IMR-90 (cell line): ENCODE measurements around the gene DCUN1D2. TPM values are rescaled to one million over a fixed set of nuclear protein-coding genes. Genes with fewer than 3 reads are reported as not detected.

Experiments used
- ATAC-seq: fragments of 200-7000 bp; cut with Tn5 transposase; 2 replicates; pipeline ENCODE4 v1.9.1; 2020; ENCODE audit warnings: low read depth, mild to moderate bottlenecking, moderate library complexity
- BruUV-seq: library from RNA; stranded (reverse); fragments of 400-500 nt; replicated peaks from 2 replicates; lab custom pipeline; 2021; lab: Mats Ljungman, UMichigan
- CTCF ChIA-PET: fragments of 300-600 bp; formaldehyde crosslinking; extraction: SDS; loops from one replicate; lab custom pipeline; 2021; ENCODE audit warnings: antibody characterized with exemption; lab: Yijun Ruan, JAX
- POLR2A ChIA-PET: fragments of 300-600 bp; sonication (Branson Sonifier 250); formaldehyde crosslinking; loops from one replicate; lab custom pipeline; 2022; ENCODE audit warnings: antibody characterized with exemption; ENCODE audit not compliant: unreplicated experiment; lab: Charles Lee
- DNase-seq: peaks from one replicate; pipeline ENCODE4 v3.0.0; 2013
- H2AFZ ChIP-seq: replicated peaks from 2 replicates; pipeline ENCODE3; 2013; ENCODE audit warnings: low read length, mild to moderate bottlenecking; ENCODE audit not compliant: poor library complexity
- H2AK5ac ChIP-seq: 2 replicates; pipeline ENCODE4 v1.6.1; 2013; ENCODE audit warnings: low read depth, low read length, inconsistent platforms
- H2AK9ac ChIP-seq: replicated peaks from 2 replicates; pipeline ENCODE3; 2013; ENCODE audit warnings: mild to moderate bottlenecking, low read depth, low read length, moderate library complexity; ENCODE audit not compliant: poor library complexity
- H2BK120ac ChIP-seq: 2 replicates; pipeline ENCODE4 v1.6.1; 2013; ENCODE audit warnings: low read depth, low read length, inconsistent platforms
- H2BK15ac ChIP-seq: 3 replicates; pipeline ENCODE4 v1.6.1; 2013; ENCODE audit warnings: low read depth, low read length, inconsistent platforms
- H2BK20ac ChIP-seq: 2 replicates; pipeline ENCODE4 v1.6.1; 2013; ENCODE audit warnings: low read depth, mild to moderate bottlenecking, inconsistent platforms, low read length, moderate library complexity
- H2BK5ac ChIP-seq: 2 replicates; pipeline ENCODE4 v1.6.1; 2013; ENCODE audit warnings: mild to moderate bottlenecking, low read depth, low read length, inconsistent platforms; ENCODE audit not compliant: poor library complexity, severe bottlenecking
- H3K14ac ChIP-seq: replicated peaks from 2 replicates; pipeline ENCODE4 v1.6.1; 2013; ENCODE audit warnings: low read depth, low read length, inconsistent platforms
- H3K18ac ChIP-seq: 2 replicates; pipeline ENCODE4 v1.6.1; 2013; ENCODE audit warnings: low read depth, low read length, control low read depth
- H3K23ac ChIP-seq: 2 replicates; pipeline ENCODE4 v1.6.1; 2013; ENCODE audit warnings: low read depth, low read length, inconsistent platforms
- H3K27ac ChIP-seq: 2 replicates; pipeline ENCODE4 v1.5.1; 2013; ENCODE audit warnings: mild to moderate bottlenecking, control low read depth, low read length; ENCODE audit not compliant: insufficient read depth
- H3K27me3 ChIP-seq: 2 replicates; pipeline ENCODE4 v1.6.1; 2013; ENCODE audit warnings: low read length; ENCODE audit not compliant: control insufficient read depth, insufficient read depth
- H3K36me3 ChIP-seq: 2 replicates; pipeline ENCODE4 v1.6.1; 2013; ENCODE audit warnings: low read length, mixed read lengths; ENCODE audit not compliant: control insufficient read depth, insufficient read depth
- H3K4ac ChIP-seq: 2 replicates; pipeline ENCODE4 v1.6.1; 2013; ENCODE audit warnings: low read depth, low read length, inconsistent platforms
- H3K4me1 ChIP-seq: 2 replicates; pipeline ENCODE4 v1.6.1; 2013; ENCODE audit warnings: low read length, mixed read lengths; ENCODE audit not compliant: control insufficient read depth, insufficient read depth
- H3K4me2 ChIP-seq: 2 replicates; pipeline ENCODE4 v1.6.1; 2013; ENCODE audit warnings: low read depth, mild to moderate bottlenecking, control low read depth, low read length, moderate library complexity
- H3K4me3 ChIP-seq: 2 replicates; pipeline ENCODE4 v1.5.1; 2013; ENCODE audit warnings: low read depth, mild to moderate bottlenecking, control low read depth, low read length, moderate library complexity; ENCODE audit not compliant: insufficient read depth
- H3K56ac ChIP-seq: 2 replicates; pipeline ENCODE4 v1.6.1; 2013; ENCODE audit warnings: low read length, inconsistent platforms; ENCODE audit not compliant: insufficient read depth; ENCODE audit errors: extremely low read depth
- H3K79me1 ChIP-seq, 2 experiments: 2 replicates each; pipeline ENCODE4 v1.6.1; 2013; ENCODE audit warnings: low read length in 2 of 2, inconsistent platforms in 1 of 2, low read depth in 1 of 2
- H3K9ac ChIP-seq: 2 replicates; pipeline ENCODE4 v1.6.1; 2013; ENCODE audit warnings: low read depth, low read length, control low read depth
- H3K9me1 ChIP-seq: 2 replicates; pipeline ENCODE4 v1.6.1; 2013; ENCODE audit warnings: low read length, inconsistent platforms; ENCODE audit not compliant: insufficient read depth
- H3K9me3 ChIP-seq: 2 replicates; pipeline ENCODE4 v1.6.1; 2013; ENCODE audit warnings: low read length; ENCODE audit not compliant: control insufficient read depth, insufficient read depth
- H4K20me1 ChIP-seq: 2 replicates; pipeline ENCODE4 v1.6.1; 2013; ENCODE audit warnings: low read length, inconsistent platforms; ENCODE audit not compliant: insufficient read depth
- H4K5ac ChIP-seq: 2 replicates; pipeline ENCODE4 v1.6.1; 2013; ENCODE audit warnings: mild to moderate bottlenecking, low read depth, low read length, control low read depth
- H4K8ac ChIP-seq, 2 experiments: 2 replicates each; pipeline ENCODE4 v1.6.1; 2013; ENCODE audit warnings: low read depth in 2 of 2, low read length in 2 of 2, control low read depth in 1 of 2, inconsistent platforms in 1 of 2
- H4K91ac ChIP-seq: 2 replicates; pipeline ENCODE4 v1.6.1; 2013; ENCODE audit warnings: low read depth, low read length, inconsistent platforms; ENCODE audit not compliant: insufficient read depth
- BHLHE40 ChIP-seq: fragments of 150-350 bp; IDR thresholded peaks from 2 replicates; pipeline ENCODE4 v1.6.1; 2016; ENCODE audit warnings: mild to moderate bottlenecking, low read depth, low read length
- CEBPB ChIP-seq: IDR thresholded peaks from 2 replicates; pipeline ENCODE4 v1.6.1; 2012; ENCODE audit warnings: low read depth, low read length, improper control_type of control experiment
- CHD1 ChIP-seq: IDR thresholded peaks from 2 replicates; pipeline ENCODE4 v1.6.1; 2012; ENCODE audit warnings: low read depth, low read length, improper control_type of control experiment
- CTCF ChIP-seq: conservative IDR thresholded peaks from 2 replicates; pipeline ENCODE4 v1.5.1; 2012; ENCODE audit warnings: mild to moderate bottlenecking, low read depth, low read length, improper control_type of control experiment
- ELK1 ChIP-seq: fragments of 150-350 bp; IDR thresholded peaks from 2 replicates; pipeline ENCODE4 v1.6.1; 2016; ENCODE audit warnings: low read depth, mild to moderate bottlenecking, low read length, moderate library complexity, borderline replicate concordance
- FOS ChIP-seq: fragments of 150-350 bp; IDR thresholded peaks from 2 replicates; pipeline ENCODE4 v1.6.1; 2016; ENCODE audit warnings: low read depth, low read length
- MAFK ChIP-seq: IDR thresholded peaks from 2 replicates; pipeline ENCODE4 v1.6.1; 2012; ENCODE audit warnings: low read depth, low read length, improper control_type of control experiment
- MAZ ChIP-seq: IDR thresholded peaks from 2 replicates; pipeline ENCODE4 v1.6.1; 2012; ENCODE audit warnings: low read depth, mild to moderate bottlenecking, low read length, improper control_type of control experiment, moderate library complexity, borderline replicate concordance
- MXI1 ChIP-seq: IDR thresholded peaks from 2 replicates; pipeline ENCODE4 v1.6.1; 2012; ENCODE audit warnings: low read depth, mild to moderate bottlenecking, low read length, moderate library complexity, borderline replicate concordance
- NFE2L2 ChIP-seq: fragments of 150-350 bp; IDR thresholded peaks from 2 replicates; pipeline ENCODE4 v1.6.1; 2016; ENCODE audit warnings: low read depth, mild to moderate bottlenecking, low read length
- RAD21 ChIP-seq: IDR thresholded peaks from 2 replicates; pipeline ENCODE4 v1.6.1; 2012; ENCODE audit warnings: low read length, improper control_type of control experiment
- RCOR1 ChIP-seq: IDR thresholded peaks from 2 replicates; pipeline ENCODE4 v1.6.1; 2012; ENCODE audit warnings: mild to moderate bottlenecking, low read length, improper control_type of control experiment; ENCODE audit not compliant: insufficient replicate concordance
- RFX5 ChIP-seq: IDR thresholded peaks from 2 replicates; pipeline ENCODE4 v1.8.0; 2012; ENCODE audit warnings: low read depth, mild to moderate bottlenecking, low read length, moderate library complexity
- SMC3 ChIP-seq: fragments of 150-350 bp; IDR thresholded peaks from 2 replicates; pipeline ENCODE4 v1.6.1; 2016; ENCODE audit warnings: low read depth, mild to moderate bottlenecking, antibody characterized with exemption, low read length, moderate library complexity
- USF2 ChIP-seq: fragments of 150-350 bp; IDR thresholded peaks from 2 replicates; pipeline ENCODE4 v1.6.1; 2017; ENCODE audit warnings: mild to moderate bottlenecking, antibody characterized with exemption, low read length, low read depth
- WGBS, 2 experiments: methylation state at CpG; one replicate each; pipeline versions ENCODE4 v1.1.5 to v1.1.7; 2013; ENCODE audit warnings: missing lambda C conversion rate in 2 of 2; ENCODE audit not compliant: insufficient read length in 1 of 2; ENCODE audit errors: extremely low coverage in 2 of 2; 5-methylcytosine and 5-hydroxymethylcytosine counted together
- dilution Hi-C: fragments of 300-500 bp; cut with HindIII; formaldehyde crosslinking; loops from one replicate; pipeline ENCODE4 v1.14.3; 2018; ENCODE audit warnings: low sequenced_read_pairs; ENCODE audit not compliant: unreplicated experiment
- in situ Hi-C: fragments of 300-500 bp; cut with MboI; formaldehyde crosslinking; loops from 3 replicates; pipeline ENCODE4 v1.14.3; 2019; ENCODE audit warnings: low sequenced_read_pairs, inconsistent platforms, mixed read lengths
- intact Hi-C: fragments of 100-400 bp; cut with micrococcal nuclease; formaldehyde crosslinking; loops from 2 replicates; pipeline ENCODE4 v1.10.0; 2022
- polyA plus RNA-seq, 3 experiments: library from polyadenylated mRNA; depleted of rRNA; stranded (reverse); fragments of >200 nt; gene quantifications; 2 replicates each; pipeline ENCODE4 v1.2.3, GENCODE V29; 2012; ENCODE audit warnings: low replicate concordance in 1 of 3
- total RNA-seq: library from RNA; depleted of rRNA; stranded (reverse); fragments of >200 nt; gene quantifications from 2 replicates; pipeline ENCODE4 v1.2.3, GENCODE V29; 2012

DCUN1D2 gene
- total and polyA plus RNA-seq, 2 of the 4 experiments (the other 2 are of a cell fraction), result 8.1 to 11.5 TPM

- ATAC-seq (no peak), DNase-seq (no peak)
- Histone ChIP-seq H2BK15ac (no peak overlapping the region), H3K4ac (no peak overlapping the region), H3K36me3 (peaks cover 19% of the 10 kb centered on the region), H3K4me2 (no peak overlapping the region), H4K91ac (no peak overlapping the region), H2BK120ac (no peak overlapping the region), H3K79me1 (peaks cover 20 to 52% of the 10 kb centered on the region in 2 experiments), H2BK5ac (no peak overlapping the region), H2AFZ (no peak overlapping the region), H3K4me1 (no peaks in the 10 kb centered on the region), H3K9me1 (0 out of 2 replicates have a peak, but pooled peaks cover 2% of the 10 kb centered on the region), H3K27ac (no peak overlapping the region), H2AK5ac (no peak overlapping the region), H3K27me3 (no peaks in the 10 kb centered on the region), H4K8ac (no peak overlapping the region), H3K9ac (no peak overlapping the region), H3K56ac (no peak overlapping the region), H3K14ac (no peak overlapping the region), H3K23ac (no peak overlapping the region), H3K4me3 (no peak overlapping the region), H2BK20ac (no peak overlapping the region), H4K5ac (no peak overlapping the region), H4K20me1 (no peaks in the 10 kb centered on the region; the same call in none of the 2 replicates), H3K18ac (no peak overlapping the region), H3K9me3 (no peaks in the 10 kb centered on the region), H2AK9ac (no peak overlapping the region)
- CTCF ChIA-PET, result no interaction called here
- dilution Hi-C loops (no loop called here), in situ Hi-C loops (no loop called here), intact Hi-C loops (no loop called here)
- 81% methylated on average over 5 of the region's 22 CpGs; no CpG with 5 or more reads in 1 of the 2 experiments for WGBS, 2 experiments
- POLR2A ChIA-PET, result no interaction called here
- TF ChIP-seq USF2 (no peak), CEBPB (no peak), MXI1 (no peak), NFE2L2 (no peak), CTCF (no peak), MAFK (no peak), ELK1 (no peak), SMC3 (no peak), RAD21 (no peak), MAZ (no peak), FOS (no peak), CHD1 (no peak), RCOR1 (no peak), RFX5 (no peak), BHLHE40 (no peak)
- BruUV-seq, result no TSS peak
Measured at GRCh38 chr13:113468472-113469201, 21.9 kb downstream of the DCUN1D2 start.
